KG1 (cell line): ENCODE data around the gene ATP2A1.
"Not testable (repeated sequence)": the region's sequence is repeated elsewhere in the genome, so short reads cannot be mapped to it uniquely, and the experiment has no call there.

Experiments used
- DNase-seq: peaks from one replicate; lab custom pipeline; 2025; lab: John Stamatoyannopoulos, UW

Gene ATP2A1

GRCh38 chr16:28882551-28883160 is 4.4 kb downstream of the ATP2A1 start:
- DNase-seq, result no peak

GRCh38 chr16:28883221-28883996 is 5.1 kb downstream of the ATP2A1 start:
- DNase-seq, result no peak

GRCh38 chr16:28884045-28884444 is 5.8 kb downstream of the ATP2A1 start:
- DNase-seq, result no peak

- DNase-seq, result no peak
Observed at GRCh38 chr16:28886945-28887344, 8.7 kb downstream of the ATP2A1 start.

- not testable (repeated sequence) for DNase-seq
Observed at GRCh38 chr16:28890355-28890754, 12.1 kb downstream of the ATP2A1 start.

- DNase-seq, result no peak
Observed at GRCh38 chr16:28891964-28892890, 13.9 kb downstream of the ATP2A1 start.

GRCh38 chr16:28893291-28893690 is 15.0 kb downstream of the ATP2A1 start:
- no peak for DNase-seq

GRCh38 chr16:28895609-28896008 is 17.3 kb downstream of the ATP2A1 start:
- DNase-seq, result no peak

GRCh38 chr16:28897826-28898225 is 19.5 kb downstream of the ATP2A1 start:
- DNase-seq, result no peak

- no peak for DNase-seq
Observed at GRCh38 chr16:28898266-28898665, 20.0 kb downstream of the ATP2A1 start.

- no peak for DNase-seq
Observed at GRCh38 chr16:28898942-28899341, 20.7 kb downstream of the ATP2A1 start.

- DNase-seq, result no peak
Observed at GRCh38 chr16:28899882-28900590, 21.7 kb downstream of the ATP2A1 start.

- DNase-seq, result no peak
Observed at GRCh38 chr16:28900601-28901000, 22.3 kb downstream of the ATP2A1 start.

- no peak for DNase-seq
Observed at GRCh38 chr16:28901862-28902261, 23.6 kb downstream of the ATP2A1 start.

- DNase-seq, result no peak
Observed at GRCh38 chr16:28902909-28903308, 24.6 kb downstream of the ATP2A1 start.

- no peak for DNase-seq
Observed at GRCh38 chr16:28903344-28904042, 25.2 kb downstream of the ATP2A1 start.

- no peak for DNase-seq
Observed at GRCh38 chr16:28904363-28904762, 26.1 kb downstream of the ATP2A1 start.

- DNase-seq, result no peak
Observed at GRCh38 chr16:28904828-28905227, 26.5 kb downstream of the ATP2A1 start.

- DNase-seq, result no peak
Observed at GRCh38 chr16:28905229-28905754, 27.0 kb downstream of the ATP2A1 start.

GRCh38 chr16:28905800-28906372 is 27.6 kb downstream of the ATP2A1 start:
- no peak for DNase-seq
